OCI-LY7 (cell line): ENCODE results near the gene CECR2. TPM values are rescaled to one million over a fixed set of nuclear protein-coding genes. Genes with fewer than 3 reads are reported as not detected.

Experiments
- BruUV-seq: library from RNA; stranded (reverse); fragments of 400-500 nt; replicated peaks from 2 replicates; lab custom pipeline; 2021; lab: Mats Ljungman, UMichigan
- CTCF ChIA-PET: fragments of 300-600 bp; sonication (Branson Sonifier 250); formaldehyde crosslinking; loops from one replicate; lab custom pipeline; 2022; ENCODE audit warnings: antibody characterized with exemption; ENCODE audit not compliant: unreplicated experiment; lab: Charles Lee
- POLR2A ChIA-PET: fragments of 300-600 bp; sonication (Branson Sonifier 250); formaldehyde crosslinking; loops from one replicate; lab custom pipeline; 2022; ENCODE audit warnings: antibody characterized with exemption; lab: Charles Lee
- DNase-seq: peaks from one replicate; pipeline ENCODE4 v3.0.0-alpha.2; 2015; ENCODE audit warnings: low spot score
- H2AFZ ChIP-seq: fragments of 200-600 bp; sonication (generic), shearing (Covaris generic); 2 replicates; pipeline ENCODE4 v1.6.1; 2014; ENCODE audit warnings: mild to moderate bottlenecking, antibody characterized with exemption, low read length, moderate library complexity
- H3K27ac ChIP-seq: fragments of 200-600 bp; sonication (generic); 2 replicates; pipeline ENCODE4 v1.5.1; 2014; ENCODE audit warnings: mixed run types, low read depth, mild to moderate bottlenecking, moderate library complexity, low read length, inconsistent platforms; ENCODE audit not compliant: poor library complexity, severe bottlenecking
- H3K36me3 ChIP-seq: fragments of 200-600 bp; sonication (generic); 2 replicates; pipeline ENCODE4 v1.6.1; 2014; ENCODE audit warnings: mild to moderate bottlenecking, antibody characterized with exemption, low read length, moderate library complexity, mixed read lengths; ENCODE audit not compliant: insufficient read depth
- H3K4me1 ChIP-seq: fragments of 200-600 bp; sonication (generic); 2 replicates; pipeline ENCODE4 v1.5.1; 2014; ENCODE audit warnings: mild to moderate bottlenecking, low read length; ENCODE audit not compliant: insufficient read depth, poor library complexity, severe bottlenecking
- H3K4me2 ChIP-seq: fragments of 200-600 bp; sonication (generic); 2 replicates; pipeline ENCODE4 v1.6.1; 2014; ENCODE audit warnings: mild to moderate bottlenecking, low read length
- H3K4me3 ChIP-seq: fragments of 200-600 bp; sonication (generic); 2 replicates; pipeline ENCODE4 v1.5.1; 2014; ENCODE audit warnings: mild to moderate bottlenecking, low read depth, low read length; ENCODE audit not compliant: poor library complexity, severe bottlenecking
- H3K79me2 ChIP-seq: fragments of 200-600 bp; sonication (generic); 2 replicates; pipeline ENCODE4 v1.6.1; 2016; ENCODE audit warnings: low read depth, mild to moderate bottlenecking, low read length, moderate library complexity, mixed read lengths; ENCODE audit not compliant: insufficient read depth
- H3K9me2 ChIP-seq: fragments of 200-600 bp; sonication (generic); 2 replicates; pipeline ENCODE4 v1.6.1; 2016; ENCODE audit warnings: mild to moderate bottlenecking, low read length, mixed read lengths; ENCODE audit not compliant: insufficient read depth
- H3K9me3 ChIP-seq: fragments of 200-600 bp; sonication (generic); 2 replicates; pipeline ENCODE4 v1.6.1; 2014; ENCODE audit warnings: mild to moderate bottlenecking, mixed run types, low read length, mixed read lengths
- H4K20me1 ChIP-seq: fragments of 200-600 bp; sonication (generic); 2 replicates; pipeline ENCODE4 v1.6.1; 2014; ENCODE audit warnings: mild to moderate bottlenecking, antibody characterized with exemption, low read length, moderate library complexity, mixed read lengths; ENCODE audit not compliant: insufficient read depth
- EZH2phosphoT487 ChIP-seq: fragments of 200-600 bp; sonication (generic); IDR thresholded peaks from 2 replicates; pipeline ENCODE4 v1.6.1; 2018; ENCODE audit warnings: low read depth, borderline replicate concordance, mild to moderate bottlenecking, mixed run types, antibody characterized with exemption, low read length, moderate library complexity, mixed read lengths
- intact Hi-C: fragments of 100-400 bp; cut with micrococcal nuclease; formaldehyde crosslinking; loops from one replicate; pipeline ENCODE4 v1.10.0; 2022; ENCODE audit not compliant: unreplicated experiment
- total RNA-seq, 2 experiments: library from RNA; depleted of rRNA in 1 of 2; stranded (reverse); fragments of >200 nt in 1 of 2; shearing (Covaris generic) in 1 of 2; gene quantifications; 2 replicates each; pipeline ENCODE4 v1.2.3, GENCODE V29; 2014 to 2022
- TF ChIP-seq, protein P1 (sequence below): fragments of 200-600 bp; sonication (generic); conservative IDR thresholded peaks from 2 replicates; pipeline ENCODE4 v1.5.1; 2014; ENCODE audit warnings: mild to moderate bottlenecking, antibody characterized with exemption, low read length, moderate library complexity, mixed read lengths

Gene CECR2
- total RNA-seq, 2 experiments from 2014 or later, result 0.09 to 0.53 TPM

DNA sequence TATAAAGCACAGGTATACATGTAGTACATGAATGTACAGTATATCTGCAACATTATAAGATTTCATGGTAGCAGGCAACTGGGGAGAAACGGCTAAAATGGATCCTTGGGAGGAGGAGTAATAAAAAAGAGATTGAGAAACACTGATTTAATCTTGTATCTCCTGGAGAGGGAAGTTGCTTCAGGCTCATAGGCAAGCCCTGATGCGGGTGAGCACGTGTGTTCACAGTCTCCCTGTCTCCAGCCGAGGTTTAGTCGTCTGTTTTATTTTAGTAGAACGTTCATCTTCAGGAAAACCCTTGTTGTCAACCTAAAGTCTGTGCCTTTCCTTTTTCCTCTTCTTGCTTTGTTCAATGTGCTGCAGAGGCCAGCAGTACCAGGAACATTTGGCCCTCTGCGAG is 172.2 kb downstream of the CECR2 start:
- no peaks in the 10 kb centered on the region for H3K4me1 ChIP-seq
- ChIA-PET CTCF (no interaction called here), POLR2A (no interaction called here)
- no peaks in the 10 kb centered on the region for H3K9me2 ChIP-seq
- H3K79me2 ChIP-seq, result no peaks in the 10 kb centered on the region
- no peak overlapping the region for H3K27ac ChIP-seq
- H3K4me2 ChIP-seq, result no peak overlapping the region
- no TSS peak for BruUV-seq
- no peak overlapping the region for H3K4me3 ChIP-seq
- TF ChIP-seq, protein P1, sequence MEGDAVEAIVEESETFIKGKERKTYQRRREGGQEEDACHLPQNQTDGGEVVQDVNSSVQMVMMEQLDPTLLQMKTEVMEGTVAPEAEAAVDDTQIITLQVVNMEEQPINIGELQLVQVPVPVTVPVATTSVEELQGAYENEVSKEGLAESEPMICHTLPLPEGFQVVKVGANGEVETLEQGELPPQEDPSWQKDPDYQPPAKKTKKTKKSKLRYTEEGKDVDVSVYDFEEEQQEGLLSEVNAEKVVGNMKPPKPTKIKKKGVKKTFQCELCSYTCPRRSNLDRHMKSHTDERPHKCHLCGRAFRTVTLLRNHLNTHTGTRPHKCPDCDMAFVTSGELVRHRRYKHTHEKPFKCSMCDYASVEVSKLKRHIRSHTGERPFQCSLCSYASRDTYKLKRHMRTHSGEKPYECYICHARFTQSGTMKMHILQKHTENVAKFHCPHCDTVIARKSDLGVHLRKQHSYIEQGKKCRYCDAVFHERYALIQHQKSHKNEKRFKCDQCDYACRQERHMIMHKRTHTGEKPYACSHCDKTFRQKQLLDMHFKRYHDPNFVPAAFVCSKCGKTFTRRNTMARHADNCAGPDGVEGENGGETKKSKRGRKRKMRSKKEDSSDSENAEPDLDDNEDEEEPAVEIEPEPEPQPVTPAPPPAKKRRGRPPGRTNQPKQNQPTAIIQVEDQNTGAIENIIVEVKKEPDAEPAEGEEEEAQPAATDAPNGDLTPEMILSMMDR, result no peak
- no peak for TF ChIP-seq EZH2phosphoT487
- no peaks in the 10 kb centered on the region for H3K36me3 ChIP-seq
- no peak for DNase-seq
- H3K9me3 ChIP-seq, result no peaks in the 10 kb centered on the region
- H2AFZ ChIP-seq, result no peak overlapping the region
- intact Hi-C loops, result no loop called here
- H4K20me1 ChIP-seq, result no peaks in the 10 kb centered on the region

DNA sequence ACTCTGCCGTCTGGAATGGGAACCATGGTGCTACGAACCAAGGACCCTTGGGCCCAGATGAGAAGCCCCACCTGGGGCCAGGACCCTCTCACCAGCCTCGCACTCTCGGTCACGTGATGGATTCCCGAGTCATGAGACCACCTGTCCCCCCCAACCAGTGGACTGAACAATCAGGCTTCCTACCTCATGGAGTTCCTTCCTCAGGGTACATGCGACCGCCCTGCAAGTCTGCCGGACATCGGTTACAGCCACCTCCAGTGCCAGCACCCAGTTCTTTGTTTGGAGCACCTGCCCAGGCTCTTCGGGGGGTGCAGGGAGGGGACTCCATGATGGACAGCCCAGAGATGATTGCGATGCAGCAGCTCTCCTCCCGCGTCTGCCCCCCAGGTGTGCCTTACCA is 173.2 kb downstream of the CECR2 start:
- intact Hi-C loops, result no loop called here

More for the DNA sequence above, 173.2 kb downstream of the CECR2 start:
- no peak for DNase-seq
- TF ChIP-seq, protein P1, result no peak
- TF ChIP-seq EZH2phosphoT487, result no peak
- Histone ChIP-seq H4K20me1 (no peaks in the 10 kb centered on the region), H3K4me1 (no peaks in the 10 kb centered on the region), H3K79me2 (no peaks in the 10 kb centered on the region), H3K9me2 (no peaks in the 10 kb centered on the region), H3K4me2 (no peak overlapping the region), H2AFZ (no peak overlapping the region), H3K27ac (no peak overlapping the region), H3K36me3 (no peaks in the 10 kb centered on the region), H3K4me3 (no peak overlapping the region), H3K9me3 (no peaks in the 10 kb centered on the region)
- CTCF ChIA-PET, result no interaction called here
- POLR2A ChIA-PET, result interaction anchor here (1.0 kb wide), 1 partner anchor 14 kb away, joined by 4 read pairs; no protein-coding TSS in a partner anchor
- no TSS peak for BruUV-seq
